CD4-positive, alpha-beta memory T cell (primary cell): ENCODE measurements around the gene SLC8A1. TPM values are rescaled to one million over a fixed set of nuclear protein-coding genes. Genes with fewer than 3 reads are reported as not detected.

Source experiments
- CTCF ChIA-PET: fragments of 350-600 bp; sonication (Branson Sonifier 250); formaldehyde crosslinking; loops from one replicate; lab custom pipeline; 2021; ENCODE audit warnings: inconsistent platforms; ENCODE audit not compliant: partially characterized antibody; lab: Charles Lee
- POLR2A ChIA-PET: fragments of 350-600 bp; sonication (Branson Sonifier 250); formaldehyde crosslinking; loops from one replicate; lab custom pipeline; 2021; ENCODE audit not compliant: partially characterized antibody; lab: Charles Lee
- DNase-seq, 5 donors: peaks; one replicate each; pipeline versions ENCODE4 v3.0.0 to v3.0.0-alpha.2; 2020 to 2022; ENCODE audit warnings: mixed read lengths in 1 of 5
- H3K27ac ChIP-seq: one replicate; pipeline ENCODE4 v1.7.0; 2013; ENCODE audit warnings: low read depth, low read length
- H3K27me3 ChIP-seq: 2 replicates; pipeline ENCODE4 v1.7.0; 2013; ENCODE audit warnings: mild to moderate bottlenecking, low read length, moderate library complexity; ENCODE audit not compliant: insufficient read depth
- H3K36me3 ChIP-seq: 2 replicates; pipeline ENCODE4 v1.7.0; 2013; ENCODE audit warnings: mild to moderate bottlenecking, low read length, moderate library complexity; ENCODE audit not compliant: insufficient read depth
- H3K4me1 ChIP-seq: 2 replicates; pipeline ENCODE4 v1.7.0; 2013; ENCODE audit warnings: mild to moderate bottlenecking, low read length, moderate library complexity; ENCODE audit not compliant: insufficient read depth
- H3K4me3 ChIP-seq, 2 donors: one replicate each; pipeline ENCODE4 v1.7.0; 2013; ENCODE audit warnings: low read length in 2 of 2, mild to moderate bottlenecking in 1 of 2
- H3K9me3 ChIP-seq, 2 donors: one replicate each; pipeline ENCODE4 v1.7.0; 2013; ENCODE audit warnings: low read length in 2 of 2, control low read depth in 1 of 2; ENCODE audit not compliant: control insufficient read depth in 1 of 2
- H3K27ac Mint-ChIP-seq, 7 donors: one replicate each; pipeline ENCODE4 v1.8.0; 2020 to 2021; ENCODE audit warnings: mixed read lengths in 7 of 7, mild to moderate bottlenecking in 6 of 7, inconsistent platforms in 3 of 7, moderate library complexity in 3 of 7
- H3K27me3 Mint-ChIP-seq, 2 donors: one replicate each; pipeline ENCODE4 v1.8.0; 2020 to 2021; ENCODE audit warnings: mixed read lengths in 2 of 2
- H3K36me3 Mint-ChIP-seq, 2 donors: one replicate each; pipeline ENCODE4 v1.8.0; 2020 to 2021; ENCODE audit warnings: mixed read lengths in 2 of 2, inconsistent platforms in 1 of 2, mild to moderate bottlenecking in 1 of 2
- H3K4me1 Mint-ChIP-seq, 4 donors: one replicate each; pipeline ENCODE4 v1.8.0; 2020 to 2021; ENCODE audit warnings: mixed read lengths in 4 of 4, mild to moderate bottlenecking in 1 of 4
- H3K4me3 Mint-ChIP-seq, 8 donors: one replicate each; pipeline ENCODE4 v1.8.0; 2020 to 2021; ENCODE audit warnings: mixed read lengths in 8 of 8, mild to moderate bottlenecking in 7 of 8, moderate library complexity in 6 of 8, inconsistent platforms in 3 of 8
- H3K9me3 Mint-ChIP-seq, 8 donors: one replicate each; pipeline ENCODE4 v1.8.0; 2020 to 2021; ENCODE audit warnings: mixed read lengths in 8 of 8, mild to moderate bottlenecking in 5 of 8, inconsistent platforms in 3 of 8, moderate library complexity in 1 of 8
- intact Hi-C: fragments of 100-400 bp; cut with micrococcal nuclease; formaldehyde crosslinking; loops from one replicate; pipeline ENCODE4 v1.15.1; 2023
- polyA plus RNA-seq, 2 donors: library from polyadenylated mRNA; unstranded; fragments of 300-500 nt; fragmentation: Illumina TruSeq; gene quantifications; one replicate each; pipeline ENCODE4 v1.2.3, GENCODE V29; 2021
- total RNA-seq, 2 experiments: library from RNA; stranded (reverse); gene quantifications; one replicate each; pipeline ENCODE4 v1.2.3, GENCODE V29; 2021

SLC8A1 gene
- total and polyA plus RNA-seq, 4 experiments from 2014 or later: 0.36 to 0.79 TPM; not detected in 2

GRCh38 chr2:40098786-40099470 lies 353.0 kb downstream of the SLC8A1 start:
- no peaks in the 10 kb centered on the region for H3K27me3 ChIP-seq
- CTCF ChIA-PET: no interaction called here
- H3K4me1 ChIP-seq: no peaks in the 10 kb centered on the region
- DNase-seq: no peak
- POLR2A ChIA-PET: no interaction called here
- no peak overlapping the region for H3K4me3 ChIP-seq
- no peak overlapping the region for H3K4me3 Mint-ChIP-seq
- H3K36me3 ChIP-seq: no peaks in the 10 kb centered on the region
- H3K27me3 Mint-ChIP-seq: no peaks in the 10 kb centered on the region
- no peaks in the 10 kb centered on the region for H3K4me1 Mint-ChIP-seq
- H3K9me3 Mint-ChIP-seq: peaks cover 0 to 2% (median 0%) of the 10 kb centered on the region in 8 donors
- no peak overlapping the region for H3K27ac ChIP-seq
- no peaks in the 10 kb centered on the region for H3K36me3 Mint-ChIP-seq
- H3K9me3 ChIP-seq: no peaks in the 10 kb centered on the region
- no peak overlapping the region for H3K27ac Mint-ChIP-seq
- intact Hi-C loops: no loop called here

GRCh38 chr2:40097691-40098385 lies 354.1 kb downstream of the SLC8A1 start:
- Histone ChIP-seq H3K36me3 (no peaks in the 10 kb centered on the region), H3K27me3 (no peaks in the 10 kb centered on the region), H3K4me3 (no peak overlapping the region), H3K4me1 (no peaks in the 10 kb centered on the region), H3K9me3 (no peaks in the 10 kb centered on the region), H3K27ac (no peak overlapping the region)
- Mint-ChIP-seq H3K36me3 (no peaks in the 10 kb centered on the region), H3K4me3 (no peak overlapping the region), H3K27ac (no peak overlapping the region), H3K27me3 (no peaks in the 10 kb centered on the region), H3K4me1 (no peaks in the 10 kb centered on the region), H3K9me3 (peaks cover 0 to 2% (median 0%) of the 10 kb centered on the region in 8 donors)
- intact Hi-C loops: no loop called here
- CTCF ChIA-PET: no interaction called here
- POLR2A ChIA-PET: no interaction called here
- no peak for DNase-seq

GRCh38 chr2:40096360-40096759 lies 355.5 kb downstream of the SLC8A1 start:
- peaks cover 0 to 3% of the 10 kb centered on the region in 2 donors for H3K27me3 Mint-ChIP-seq
- peaks cover 0 to 5% (median 0%) of the 10 kb centered on the region in 8 donors for H3K9me3 Mint-ChIP-seq
- H3K27me3 ChIP-seq: no peaks in the 10 kb centered on the region
- no peaks in the 10 kb centered on the region for H3K9me3 ChIP-seq
- intact Hi-C loops: no loop called here
- H3K4me1 Mint-ChIP-seq: no peaks in the 10 kb centered on the region
- H3K4me3 Mint-ChIP-seq: no peak overlapping the region
- POLR2A ChIA-PET: no interaction called here
- no peaks in the 10 kb centered on the region for H3K4me1 ChIP-seq
- CTCF ChIA-PET: no interaction called here
- no peak for DNase-seq
- no peaks in the 10 kb centered on the region for H3K36me3 ChIP-seq
- no peak overlapping the region for H3K27ac Mint-ChIP-seq
- no peak overlapping the region for H3K27ac ChIP-seq
- H3K36me3 Mint-ChIP-seq: no peaks in the 10 kb centered on the region
- no peak overlapping the region for H3K4me3 ChIP-seq

GRCh38 chr2:40095000-40095399 lies 356.9 kb downstream of the SLC8A1 start:
- H3K36me3 Mint-ChIP-seq: no peaks in the 10 kb centered on the region
- peaks cover 0 to 3% of the 10 kb centered on the region in 2 donors for H3K27me3 Mint-ChIP-seq
- no peak overlapping the region for H3K27ac Mint-ChIP-seq
- no peaks in the 10 kb centered on the region for H3K4me1 ChIP-seq
- intact Hi-C loops: no loop called here
- no peak overlapping the region for H3K4me3 Mint-ChIP-seq
- H3K4me3 ChIP-seq: no peak overlapping the region
- peaks cover 0 to 5% (median 0%) of the 10 kb centered on the region in 8 donors for H3K9me3 Mint-ChIP-seq
- no peak for DNase-seq
- H3K9me3 ChIP-seq: no peaks in the 10 kb centered on the region
- H3K27me3 ChIP-seq: no peaks in the 10 kb centered on the region
- H3K36me3 ChIP-seq: no peaks in the 10 kb centered on the region
- ChIA-PET POLR2A (no interaction called here), CTCF (no interaction called here)
- H3K4me1 Mint-ChIP-seq: no peaks in the 10 kb centered on the region
- H3K27ac ChIP-seq: no peak overlapping the region

- no peaks in the 10 kb centered on the region for H3K36me3 ChIP-seq
- Mint-ChIP-seq H3K27ac (no peak overlapping the region), H3K27me3 (peaks cover 0 to 3% of the 10 kb centered on the region in 2 donors), H3K4me3 (no peak overlapping the region), H3K4me1 (no peaks in the 10 kb centered on the region), H3K9me3 (peaks cover 0 to 5% (median 0%) of the 10 kb centered on the region in 8 donors), H3K36me3 (no peaks in the 10 kb centered on the region)
- ChIA-PET CTCF (no interaction called here), POLR2A (no interaction called here)
- H3K4me1 ChIP-seq: no peaks in the 10 kb centered on the region
- no peak for DNase-seq
- no peak overlapping the region for H3K27ac ChIP-seq
- no peak overlapping the region for H3K4me3 ChIP-seq
- H3K9me3 ChIP-seq: no peaks in the 10 kb centered on the region
- H3K27me3 ChIP-seq: no peaks in the 10 kb centered on the region
- intact Hi-C loops: no loop called here
Observed at GRCh38 chr2:40094451-40094850, 357.4 kb downstream of the SLC8A1 start.

GRCh38 chr2:40093021-40093675 lies 358.7 kb downstream of the SLC8A1 start:
- Histone ChIP-seq H3K36me3 (no peaks in the 10 kb centered on the region), H3K9me3 (no peaks in the 10 kb centered on the region), H3K27me3 (no peaks in the 10 kb centered on the region), H3K27ac (no peak overlapping the region), H3K4me1 (no peaks in the 10 kb centered on the region), H3K4me3 (no peak overlapping the region)
- peaks cover 0 to 5% (median 0%) of the 10 kb centered on the region in 8 donors for H3K9me3 Mint-ChIP-seq
- no peak overlapping the region for H3K27ac Mint-ChIP-seq
- DNase-seq: no peak
- H3K4me3 Mint-ChIP-seq: no peak overlapping the region
- H3K4me1 Mint-ChIP-seq: no peaks in the 10 kb centered on the region
- ChIA-PET POLR2A (no interaction called here), CTCF (no interaction called here)
- peaks cover 0 to 3% of the 10 kb centered on the region in 2 donors for H3K27me3 Mint-ChIP-seq
- no peaks in the 10 kb centered on the region for H3K36me3 Mint-ChIP-seq
- intact Hi-C loops: no loop called here

GRCh38 chr2:40090044-40090443 lies 361.8 kb downstream of the SLC8A1 start:
- Histone ChIP-seq H3K9me3 (no peaks in the 10 kb centered on the region), H3K27ac (no peak overlapping the region), H3K4me3 (no peak overlapping the region), H3K36me3 (no peaks in the 10 kb centered on the region), H3K4me1 (no peaks in the 10 kb centered on the region), H3K27me3 (no peaks in the 10 kb centered on the region)
- Mint-ChIP-seq H3K4me3 (no peak overlapping the region), H3K27me3 (peaks cover 0 to 3% of the 10 kb centered on the region in 2 donors), H3K27ac (no peak overlapping the region), H3K9me3 (peaks cover 0 to 5% (median 0%) of the 10 kb centered on the region in 8 donors), H3K4me1 (no peaks in the 10 kb centered on the region), H3K36me3 (no peaks in the 10 kb centered on the region)
- ChIA-PET POLR2A (no interaction called here), CTCF (no interaction called here)
- DNase-seq: no peak
- intact Hi-C loops: no loop called here
